ENCODE measurements around the gene PTPRN2. TPM values are rescaled to one million over a fixed set of nuclear protein-coding genes. Genes with fewer than 3 reads are reported as not detected.

Gene PTPRN2
- polyA plus RNA-seq, 6 donors from 2014 or later, result 1.4 to 4.6 (median 3.8) TPM

GRCh38 chr7:158094046-158094445, 493.6 kb downstream of the PTPRN2 start:
- Mint-ChIP-seq H3K27me3 (no peaks in the 10 kb centered on the region), H3K9me3 (peaks cover 1 to 15% (median 6%) of the 10 kb centered on the region in 7 donors), H3K36me3 (peaks cover 0 to 6% of the 10 kb centered on the region in 2 donors), H3K4me1 (no peaks in the 10 kb centered on the region), H3K4me3 (no peak overlapping the region), H3K27ac (no peak overlapping the region)
- ATAC-seq (ENCODE audit: low read depth in 2 of 2) (no peak), DNase-seq (no peak)

DNA sequence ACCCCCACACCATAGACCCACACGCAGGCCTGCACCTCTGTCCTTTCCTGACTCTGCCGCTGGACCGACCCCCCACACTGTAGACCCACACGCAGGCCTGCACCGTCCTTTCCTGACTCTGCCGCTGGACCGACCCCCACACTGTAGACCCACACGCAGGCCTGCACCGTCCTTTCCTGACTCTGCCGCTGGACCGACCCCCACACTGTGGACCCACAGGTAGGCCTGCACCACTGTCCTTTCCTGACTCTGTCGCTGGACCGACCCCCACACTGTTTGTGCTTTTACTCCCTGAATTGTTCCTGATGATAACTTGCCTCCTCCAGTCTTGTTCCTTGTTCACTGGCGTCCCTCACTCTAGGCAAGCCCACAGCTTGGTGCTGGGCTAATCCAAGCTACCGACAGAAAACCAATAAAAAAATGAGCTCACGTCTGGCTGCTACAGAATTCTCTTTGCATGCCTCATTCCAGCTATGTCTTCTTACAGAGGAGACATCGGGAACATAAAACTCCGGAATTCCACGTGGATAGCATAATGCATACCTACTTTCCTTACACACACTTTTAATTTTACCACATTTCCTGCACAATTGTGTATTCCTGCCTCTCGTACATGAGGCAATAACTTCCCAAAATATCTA, 494.3 kb downstream of the PTPRN2 start:
- DNase-seq (no peak), ATAC-seq (ENCODE audit: low read depth in 2 of 2) (no peak)
- H3K36me3 Mint-ChIP-seq, result peaks cover 0 to 6% of the 10 kb centered on the region in 2 donors
- H3K27me3 Mint-ChIP-seq, result no peaks in the 10 kb centered on the region
- H3K27ac Mint-ChIP-seq, result no peak overlapping the region
- H3K4me3 Mint-ChIP-seq, result no peak overlapping the region
- no peaks in the 10 kb centered on the region for H3K4me1 Mint-ChIP-seq
- peaks cover 1 to 15% (median 6%) of the 10 kb centered on the region in 7 donors for H3K9me3 Mint-ChIP-seq

DNA sequence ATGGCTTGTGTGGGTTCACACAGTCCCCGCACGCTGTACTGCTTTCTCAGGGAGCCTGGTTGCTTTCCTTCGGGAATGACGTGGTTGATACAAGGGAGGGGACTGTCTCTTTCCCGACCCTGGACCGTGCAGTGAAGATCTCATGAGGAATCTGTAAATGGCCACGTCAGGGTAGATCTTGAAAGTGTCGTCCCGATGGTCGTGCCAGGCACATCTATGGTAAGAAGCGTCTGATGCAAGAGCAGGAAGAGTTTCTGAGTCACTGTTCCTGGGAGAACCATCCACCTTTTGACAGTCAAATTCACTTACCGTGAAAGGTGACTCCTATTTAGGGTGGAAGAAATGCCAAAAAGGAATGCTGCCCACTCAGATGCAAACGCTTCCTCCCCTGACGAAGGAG, 500.4 kb downstream of the PTPRN2 start:
- Mint-ChIP-seq H3K4me3 (no peak overlapping the region), H3K4me1 (peaks cover 0 to 2% (median 0%) of the 10 kb centered on the region in 3 donors), H3K36me3 (peaks cover 0 to 16% of the 10 kb centered on the region in 2 donors), H3K27ac (no peak overlapping the region), H3K27me3 (no peaks in the 10 kb centered on the region), H3K9me3 (peaks cover 7 to 29% (median 15%) of the 10 kb centered on the region in 7 donors)
- ATAC-seq (ENCODE audit: low read depth in 2 of 2) (no peak), DNase-seq (no peak)

- Mint-ChIP-seq H3K9me3 (peaks cover 7 to 24% (median 15%) of the 10 kb centered on the region in 7 donors), H3K4me3 (peak overlapping the region in 1 of 8 donors; percentile 28), H3K27me3 (no peaks in the 10 kb centered on the region), H3K27ac (peak overlapping the region in 2 of 6 donors; percentile 16 to 80), H3K4me1 (peaks cover 0 to 2% (median 0%) of the 10 kb centered on the region in 3 donors), H3K36me3 (peaks cover 0 to 16% of the 10 kb centered on the region in 2 donors)
- DNase-seq (no peak), ATAC-seq (ENCODE audit: low read depth in 2 of 2) (no peak)
Observed at GRCh38 chr7:158085741-158086695, 501.6 kb downstream of the PTPRN2 start.

- peaks cover 0 to 2% (median 0%) of the 10 kb centered on the region in 3 donors for H3K4me1 Mint-ChIP-seq
- DNase-seq (no peak), ATAC-seq (ENCODE audit: low read depth in 2 of 2) (no peak)
- no peak overlapping the region for H3K4me3 Mint-ChIP-seq
- H3K27me3 Mint-ChIP-seq, result no peaks in the 10 kb centered on the region
- H3K36me3 Mint-ChIP-seq, result peaks cover 0 to 11% of the 10 kb centered on the region in 2 donors
- peaks cover 5 to 19% (median 11%) of the 10 kb centered on the region in 7 donors for H3K9me3 Mint-ChIP-seq
- H3K27ac Mint-ChIP-seq, result no peak overlapping the region
Observed at GRCh38 chr7:158084555-158084954, 503.1 kb downstream of the PTPRN2 start.

DNA sequence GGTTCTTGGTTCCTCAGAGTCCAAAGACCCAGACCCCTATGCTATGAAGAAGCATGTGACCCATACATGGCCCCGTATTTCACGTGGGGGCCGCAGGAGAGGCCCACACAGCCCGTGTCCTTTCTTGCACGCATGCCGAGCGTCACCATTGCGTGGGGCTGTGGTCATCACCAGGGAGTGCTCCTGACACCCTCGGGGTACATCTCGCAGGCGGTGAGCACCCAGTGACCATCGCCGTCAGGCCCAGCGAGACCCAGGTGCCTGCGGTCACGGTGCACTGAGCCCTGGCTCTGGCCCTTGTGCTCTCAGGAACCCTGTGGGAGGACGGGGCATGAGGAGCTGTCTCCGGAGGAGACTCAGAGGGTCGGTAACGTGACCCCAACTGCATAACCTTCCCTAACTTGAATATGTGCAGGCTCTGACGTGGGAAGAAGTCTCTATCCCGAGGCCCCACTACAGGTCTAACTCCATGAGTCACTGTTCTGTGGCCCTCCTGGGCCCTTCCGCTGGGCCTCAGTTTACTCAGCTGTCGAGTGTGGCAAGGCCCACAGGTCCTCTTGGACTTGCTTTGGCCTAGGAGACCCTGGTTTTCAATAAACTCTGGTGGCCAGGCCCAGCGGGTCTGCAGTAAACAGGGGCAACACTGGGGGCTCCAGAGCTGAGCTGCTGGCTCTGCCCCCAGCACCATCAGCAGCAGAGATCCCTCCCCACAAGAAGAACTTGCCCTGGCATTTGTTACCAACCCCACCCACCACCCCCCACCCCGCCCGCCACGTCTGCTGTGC, 503.9 kb downstream of the PTPRN2 start:
- H3K4me1 Mint-ChIP-seq, result peaks cover 0 to 2% (median 0%) of the 10 kb centered on the region in 3 donors
- ATAC-seq (ENCODE audit: low read depth in 2 of 2) (no peak), DNase-seq (no peak)
- H3K27me3 Mint-ChIP-seq, result no peaks in the 10 kb centered on the region
- peaks cover 5 to 19% (median 11%) of the 10 kb centered on the region in 7 donors for H3K9me3 Mint-ChIP-seq
- H3K36me3 Mint-ChIP-seq, result peaks cover 0 to 11% of the 10 kb centered on the region in 2 donors
- H3K4me3 Mint-ChIP-seq, result no peak overlapping the region
- H3K27ac Mint-ChIP-seq, result no peak overlapping the region

DNA sequence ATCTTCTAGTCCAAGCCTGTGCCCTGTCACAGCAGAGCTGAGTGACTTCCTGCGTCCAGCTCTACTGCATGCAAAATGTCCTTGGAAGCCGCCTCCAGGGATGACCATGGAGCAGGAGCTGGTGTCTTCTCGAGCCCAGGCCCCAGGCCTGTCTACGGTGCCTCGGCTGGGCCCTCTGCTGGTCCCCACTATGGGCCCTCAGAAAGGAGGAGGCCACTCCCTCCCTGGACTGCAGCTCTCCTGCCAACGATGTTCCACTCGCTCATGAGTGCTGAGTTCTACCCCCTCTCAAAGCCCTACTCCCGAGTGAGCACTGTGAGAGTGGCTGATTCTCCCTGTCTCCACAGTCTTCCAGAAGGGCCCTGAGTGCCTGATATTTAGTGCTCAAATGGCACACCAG, 504.9 kb downstream of the PTPRN2 start:
- Mint-ChIP-seq H3K4me1 (peaks cover 0 to 2% (median 0%) of the 10 kb centered on the region in 3 donors), H3K27me3 (no peaks in the 10 kb centered on the region), H3K36me3 (peaks cover 0 to 11% of the 10 kb centered on the region in 2 donors), H3K9me3 (peaks cover 5 to 19% (median 11%) of the 10 kb centered on the region in 7 donors), H3K27ac (no peak overlapping the region), H3K4me3 (no peak overlapping the region)
- ATAC-seq (ENCODE audit: low read depth in 2 of 2) (no peak), DNase-seq (no peak)

DNA sequence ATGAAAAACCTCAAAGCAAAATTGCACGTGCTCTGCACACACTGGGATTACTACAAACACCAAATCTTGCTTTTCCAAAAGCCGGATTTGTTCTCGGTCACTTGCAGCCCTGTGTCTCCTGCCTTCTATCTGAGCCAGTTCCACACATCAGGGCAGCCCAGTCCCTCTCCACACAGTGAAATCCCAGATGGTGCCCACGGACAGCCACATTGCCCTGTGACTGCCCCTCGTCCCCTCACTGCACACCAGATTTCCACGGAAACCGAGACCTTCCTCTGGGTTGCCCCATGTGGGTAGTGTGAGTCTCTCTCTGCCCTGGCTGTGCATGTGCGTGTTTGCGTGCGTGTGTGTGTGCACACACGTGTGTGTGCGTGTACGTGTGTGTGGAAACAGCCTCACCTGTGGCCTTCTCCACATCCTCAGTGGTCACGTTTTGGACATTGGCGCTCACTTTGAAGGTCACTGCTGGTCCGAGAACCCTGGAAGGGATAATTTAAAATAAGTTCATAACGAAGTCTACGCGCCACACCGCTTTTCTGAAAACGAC, 506.7 kb downstream of the PTPRN2 start:
- peaks cover 0 to 5% of the 10 kb centered on the region in 2 donors for H3K36me3 Mint-ChIP-seq
- H3K9me3 Mint-ChIP-seq, result peaks cover 0 to 12% (median 5%) of the 10 kb centered on the region in 7 donors
- peaks cover 0 to 2% (median 0%) of the 10 kb centered on the region in 3 donors for H3K4me1 Mint-ChIP-seq

GRCh38 chr7:158077934-158078910, 509.4 kb downstream of the PTPRN2 start:
- H3K4me3 Mint-ChIP-seq, result no peak overlapping the region
- H3K4me1 Mint-ChIP-seq, result no peaks in the 10 kb centered on the region
- H3K27me3 Mint-ChIP-seq, result no peaks in the 10 kb centered on the region
- DNase-seq, result no peak
- no peak for ATAC-seq (ENCODE audit: low read depth in 2 of 2)
- H3K9me3 Mint-ChIP-seq, result peaks cover 0 to 5% (median 3%) of the 10 kb centered on the region in 7 donors
- no peak overlapping the region for H3K27ac Mint-ChIP-seq
- H3K36me3 Mint-ChIP-seq, result no peaks in the 10 kb centered on the region

More for the DNA sequence above, 506.7 kb downstream of the PTPRN2 start:
- Mint-ChIP-seq H3K27me3 (no peaks in the 10 kb centered on the region), H3K4me3 (peak overlapping the region in 1 of 8 donors; percentile 17), H3K27ac (no peak overlapping the region)
- DNase-seq (no peak), ATAC-seq (ENCODE audit: low read depth in 2 of 2) (no peak)

GRCh38 chr7:158077151-158077840, 510.3 kb downstream of the PTPRN2 start:
- Mint-ChIP-seq H3K4me3 (no peak overlapping the region), H3K9me3 (peaks cover 0 to 8% (median 0%) of the 10 kb centered on the region in 7 donors), H3K36me3 (no peaks in the 10 kb centered on the region), H3K27ac (no peak overlapping the region), H3K4me1 (no peaks in the 10 kb centered on the region), H3K27me3 (no peaks in the 10 kb centered on the region)
- DNase-seq (no peak), ATAC-seq (ENCODE audit: low read depth in 2 of 2) (no peak)

DNA sequence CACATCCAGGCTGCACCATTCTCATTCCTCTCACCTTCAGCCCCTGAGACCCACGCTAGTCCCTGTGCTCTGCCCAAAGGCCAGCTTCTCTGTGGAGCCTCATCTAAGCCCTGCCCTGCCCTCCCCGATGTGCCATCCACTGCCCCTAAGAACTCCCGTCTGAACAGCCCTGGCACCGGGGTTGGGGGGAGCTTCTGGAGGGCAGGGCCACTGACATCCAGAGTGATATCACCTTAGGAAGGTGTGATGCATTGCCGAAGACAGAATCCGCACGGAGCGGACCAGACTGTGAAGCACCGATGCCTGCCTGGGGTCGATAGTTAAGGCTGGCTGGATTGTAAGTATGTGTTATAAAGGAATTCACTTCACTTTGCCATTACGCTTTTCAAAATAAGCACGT, 511.0 kb downstream of the PTPRN2 start:
- Mint-ChIP-seq H3K9me3 (peaks cover 0 to 8% (median 0%) of the 10 kb centered on the region in 7 donors), H3K27me3 (no peaks in the 10 kb centered on the region)
- ATAC-seq (ENCODE audit: low read depth in 2 of 2), result no peak

More for the DNA sequence above, 511.0 kb downstream of the PTPRN2 start:
- no peak for DNase-seq
- H3K27ac Mint-ChIP-seq, result no peak overlapping the region
- no peaks in the 10 kb centered on the region for H3K36me3 Mint-ChIP-seq
- H3K4me3 Mint-ChIP-seq, result no peak overlapping the region
- H3K4me1 Mint-ChIP-seq, result no peaks in the 10 kb centered on the region
